Left renal cortex interstitium (tissue), 4 donors: Measurements from ENCODE around the gene CNNM3. TPM values are rescaled to one million over a fixed set of nuclear protein-coding genes. Genes with fewer than 3 reads are reported as not detected.
A peak's percentile ranks its signal among the peaks of the same experiment; 100 is the strongest.

Experiments used
- DNase-seq, 4 donors: peaks; one replicate each; pipeline ENCODE4 v3.0.0-alpha.2; 2013; ENCODE audit warnings: low read depth in 4 of 4, low spot score in 2 of 4, missing footprints in 1 of 4
- polyA plus RNA-seq, 4 donors: library from polyadenylated mRNA; unstranded; fragments of 120-200 nt; gene quantifications; one replicate each; pipeline ENCODE4 v1.2.1, GENCODE V29; 2013; ENCODE audit not compliant: insufficient read length in 4 of 4

The CNNM3 gene
- polyA plus RNA-seq, 4 donors, result 26.5 to 43.5 (median 32.9) TPM

GRCh38 chr2:96838345-96839292 is 22.6 kb downstream of the CNNM3 start:
- DNase-seq, result no peak

DNA sequence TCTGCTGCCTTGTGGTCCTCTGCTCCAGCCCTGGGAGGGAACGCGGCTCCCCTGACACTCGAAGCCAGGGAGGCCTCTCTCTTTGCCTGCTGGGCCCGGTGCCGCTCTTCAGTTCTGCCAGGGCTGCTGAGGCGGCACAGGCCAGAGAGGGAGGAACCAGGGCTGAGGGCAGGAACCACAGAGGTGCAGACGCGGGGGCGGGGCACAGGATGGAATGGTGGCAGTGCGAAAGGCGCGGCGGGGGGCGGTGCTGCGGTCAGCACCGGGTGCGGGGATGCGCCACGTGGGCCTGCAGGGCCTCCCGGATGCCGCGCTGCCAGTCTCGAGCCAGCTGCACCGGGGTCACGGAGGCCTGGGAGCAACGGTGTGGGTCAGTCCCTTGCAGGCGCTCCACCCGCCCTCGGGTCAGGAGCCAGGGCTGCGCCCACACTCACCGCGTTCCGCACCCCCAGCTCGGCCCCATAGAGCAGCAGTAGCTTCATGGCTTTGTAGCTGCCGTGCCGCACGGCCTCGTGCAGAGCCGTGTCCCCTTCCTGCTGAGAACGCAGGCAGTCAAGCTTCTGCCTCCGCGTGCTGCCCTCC is 23.3 kb downstream of the CNNM3 start:
- DNase-seq, result no peak

GRCh38 chr2:96839875-96840850 is 24.1 kb downstream of the CNNM3 start:
- no peak for DNase-seq

DNA sequence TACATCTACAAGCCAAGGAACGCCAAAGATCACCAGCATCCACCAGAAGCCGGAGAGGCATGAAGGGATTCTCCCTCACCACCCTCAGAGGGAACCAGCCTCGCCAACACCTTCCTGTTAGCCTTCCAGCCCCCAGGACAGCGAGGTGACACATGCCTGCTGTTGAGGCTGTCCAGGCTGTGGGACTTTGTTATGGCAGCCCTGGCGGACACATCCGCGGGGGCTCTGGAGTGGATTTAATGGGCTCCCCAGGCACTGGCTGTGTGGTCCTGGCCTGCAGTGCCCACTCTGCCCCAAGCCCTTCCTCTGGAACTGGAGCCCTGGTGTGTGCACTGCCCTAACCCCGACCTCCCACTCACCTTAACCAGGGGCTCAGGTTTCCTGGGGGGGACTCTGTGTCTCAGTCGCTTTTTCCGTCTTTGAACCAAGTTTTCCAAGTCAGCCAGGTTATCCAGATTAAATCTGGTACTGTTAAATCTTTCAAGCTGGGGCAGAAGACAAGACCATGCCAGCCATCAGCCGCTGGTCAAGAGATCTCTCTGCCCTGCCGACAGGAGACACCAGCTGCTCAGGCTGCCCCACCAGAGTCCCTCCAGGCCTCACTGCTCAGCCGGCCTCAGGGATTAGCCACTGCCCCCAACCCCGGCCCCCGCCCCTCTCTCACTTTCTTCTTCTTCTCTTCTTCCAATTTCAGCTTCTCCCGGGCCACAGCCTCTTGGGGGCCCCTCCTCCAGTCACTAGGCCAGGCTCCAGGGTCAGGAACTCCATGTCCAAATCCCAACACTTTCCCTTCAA is 25.8 kb downstream of the CNNM3 start:
- DNase-seq, result no peak

- no peak for DNase-seq
These were observed 26.5 kb downstream of the CNNM3 start for GRCh38 chr2:96842600-96842999.

- no peak for DNase-seq
These were observed 27.6 kb downstream of the CNNM3 start, which contains the start of gene ANKRD23 for GRCh38 chr2:96843538-96844268. TSS of gene ANKRD23 (minus strand) at chr2:96844021. CDS start at chr2:96843992, 29 bp downstream.

- no peak for DNase-seq
These were observed 28.3 kb downstream of the CNNM3 start for GRCh38 chr2:96844405-96844808.

DNA sequence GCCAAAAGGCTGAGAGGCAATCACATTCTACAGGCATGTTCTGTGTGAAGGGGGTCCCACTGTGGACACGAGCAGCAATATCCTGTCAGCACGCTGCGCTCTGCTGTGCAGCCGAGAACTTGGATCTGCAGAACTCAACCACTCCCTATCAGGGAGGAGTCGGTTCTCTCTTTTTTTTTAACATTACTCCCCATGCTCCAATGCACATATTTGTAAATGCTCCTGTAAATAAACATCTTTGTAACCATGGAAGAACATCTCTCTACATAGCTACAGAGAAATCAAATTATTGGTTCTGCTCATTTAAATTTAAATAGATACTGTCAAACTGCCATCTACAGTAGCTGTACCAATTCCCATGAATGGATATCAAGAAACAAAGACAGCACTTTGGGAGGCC is 30.8 kb downstream of the CNNM3 start:
- DNase-seq, result no peak

DNA sequence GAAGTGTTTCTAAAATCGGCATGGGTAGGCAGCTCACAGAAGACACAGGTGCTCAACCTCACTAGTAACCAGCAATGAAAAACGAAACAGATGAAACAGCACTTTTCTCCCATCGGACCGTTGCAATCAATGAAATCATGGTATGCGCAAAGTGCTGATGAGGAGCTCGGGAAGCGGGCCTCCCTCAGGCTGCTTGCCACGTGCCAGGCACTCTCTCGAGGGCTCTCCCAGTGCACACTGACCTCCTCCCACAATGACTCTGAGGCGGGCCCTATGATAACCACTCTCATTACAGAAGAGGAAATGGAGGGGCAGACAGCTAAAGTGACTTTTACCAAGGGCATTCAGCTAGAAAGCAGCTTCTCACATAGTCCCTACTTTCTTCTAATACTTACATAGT is 31.5 kb downstream of the CNNM3 start:
- no peak for DNase-seq

DNA sequence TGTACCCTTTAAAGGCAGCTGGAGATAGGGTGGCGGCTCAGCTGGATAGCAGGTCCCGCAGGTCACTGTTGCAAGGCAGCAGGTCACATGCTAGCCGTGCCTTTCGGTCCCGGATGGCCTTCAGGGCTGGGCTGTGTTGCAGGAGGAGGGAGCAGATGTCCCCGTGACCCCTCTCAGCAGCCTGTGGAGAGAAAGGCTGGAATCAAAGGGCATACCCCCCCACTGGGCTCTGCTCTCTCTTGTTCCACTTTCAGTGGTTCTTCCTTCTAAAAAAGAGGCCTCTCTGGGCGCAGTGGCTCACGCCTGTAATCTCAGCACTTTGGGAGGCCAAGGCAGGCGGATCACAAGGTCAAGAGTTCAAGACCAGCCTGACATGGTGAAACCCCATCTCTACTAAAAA is 32.2 kb downstream of the CNNM3 start:
- DNase-seq, result no peak

DNA sequence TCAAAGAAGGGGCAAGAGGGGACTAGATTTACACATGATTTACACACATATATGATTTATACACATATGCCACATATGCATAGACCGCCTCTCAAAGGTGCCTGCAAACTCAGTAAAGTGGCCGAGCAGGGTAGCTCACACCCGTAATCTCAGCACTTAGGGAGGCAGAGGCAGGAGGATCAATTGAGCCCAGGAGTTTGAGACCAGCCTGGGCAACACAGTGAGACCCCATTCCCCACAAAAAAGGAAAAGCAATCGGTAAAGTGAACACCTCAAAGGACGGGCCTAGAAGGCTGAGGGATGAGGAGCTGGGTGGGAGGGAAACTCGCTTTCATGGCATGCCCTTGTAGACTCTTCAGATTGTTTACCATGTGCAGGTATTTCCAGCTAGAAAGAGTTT is 36.6 kb downstream of the CNNM3 start:
- no peak for DNase-seq

DNA sequence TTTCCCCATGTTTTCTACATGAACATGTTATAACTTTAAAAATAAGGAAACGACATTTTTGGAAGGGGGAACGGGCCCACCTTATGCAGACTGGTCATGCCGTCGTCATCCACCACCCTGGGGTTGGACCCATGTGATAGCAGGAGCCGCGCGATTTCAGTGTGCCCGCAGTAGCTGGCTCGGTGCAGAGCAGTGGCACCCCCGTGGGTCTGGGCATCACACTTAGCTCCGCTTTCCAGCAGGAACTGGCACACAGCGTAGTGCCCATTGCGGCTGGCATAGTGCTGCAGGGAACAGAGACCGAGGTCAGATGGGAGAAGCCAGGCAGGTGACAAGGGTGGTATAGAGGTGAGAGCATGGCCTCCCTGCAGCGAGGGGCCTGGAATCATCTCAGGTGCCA is 37.3 kb downstream of the CNNM3 start:
- no peak for DNase-seq

- DNase-seq, result no peak
These were observed 41.0 kb downstream of the CNNM3 start for GRCh38 chr2:96856776-96857666.

DNA sequence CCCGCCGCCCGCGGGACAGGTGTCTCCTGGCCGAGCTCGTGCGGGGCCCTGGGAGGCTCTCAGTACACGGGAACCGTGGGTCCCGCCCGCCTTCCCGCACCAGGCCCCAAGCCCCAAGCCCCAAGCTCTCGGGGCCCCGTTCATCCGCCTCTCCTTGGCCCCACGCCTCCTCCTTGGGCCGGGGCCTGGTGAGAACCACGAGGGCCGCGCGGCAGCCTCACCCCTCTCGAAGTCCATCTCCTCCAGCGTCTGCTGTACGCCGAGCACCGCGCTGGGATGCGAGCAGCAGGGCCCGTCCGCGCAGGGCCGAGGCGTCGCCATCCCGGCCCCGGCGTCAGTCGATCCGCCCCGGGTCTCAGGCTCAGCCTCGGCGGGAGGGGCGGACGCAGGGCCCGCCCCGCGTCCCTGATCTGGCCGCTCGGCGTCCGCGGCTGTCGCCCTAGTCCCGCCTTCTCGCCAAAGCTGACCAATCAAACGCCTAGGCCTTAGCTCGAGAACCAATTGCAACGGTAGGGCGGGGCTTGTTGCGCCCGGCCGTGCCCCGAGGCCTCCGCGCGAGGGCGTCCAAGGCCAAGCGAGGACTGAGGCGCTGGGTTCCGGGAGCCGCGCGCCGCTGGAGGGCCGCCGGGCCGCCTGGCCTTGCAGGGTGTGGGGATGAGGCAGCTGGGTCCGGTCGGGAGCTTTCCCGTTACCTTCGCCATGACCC is 41.8 kb downstream of the CNNM3 start, which contains the start of gene ANKRD39:
TSS of gene ANKRD39 (minus strand) at position 350 of the 706 bp plus-strand sequence. CDS start at position 321, 29 bp downstream.
- peak; percentile 96 to 99 (median 97) for DNase-seq

DNA sequence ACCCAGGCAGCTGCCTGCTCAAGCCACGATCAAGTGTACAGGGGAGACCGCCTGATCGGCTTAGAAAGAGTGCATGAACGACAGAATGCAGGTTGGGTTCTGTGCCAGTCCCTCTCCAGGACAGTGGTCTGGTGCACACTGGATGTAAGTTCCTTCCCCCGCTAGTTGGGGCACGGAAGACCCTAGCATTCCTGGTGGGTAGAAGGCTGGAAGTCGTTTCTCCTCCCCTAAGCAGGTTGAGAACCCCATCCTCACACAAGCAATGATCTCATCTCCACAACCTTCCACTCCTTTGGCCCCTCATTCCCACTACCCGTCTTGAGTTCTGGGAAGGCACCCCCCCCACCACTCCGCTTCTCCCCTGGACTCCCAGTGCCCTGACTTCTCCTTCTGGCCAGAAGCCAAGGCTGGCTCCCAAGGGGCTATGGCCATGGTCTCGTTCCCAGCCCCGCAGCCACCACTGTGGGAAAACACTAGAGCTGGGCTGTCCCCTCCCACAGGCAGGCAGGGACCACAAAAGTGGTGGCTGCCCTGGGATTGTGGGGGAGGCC is 43.1 kb downstream of the CNNM3 start:
- no peak for DNase-seq

- DNase-seq, result no peak
These were observed 43.6 kb downstream of the CNNM3 start for GRCh38 chr2:96859681-96860064.
